ENCODE data around the gene STX19. TPM values are rescaled to one million over a fixed set of nuclear protein-coding genes. Genes with fewer than 3 reads are reported as not detected.

Gene STX19
- total and polyA plus RNA-seq, 2 of the 13 experiments (the other 11 are each of a cell fraction or from before 2014, with no cell fraction given): not detected

GRCh38 chr3:94062513-94063404 lies 34.4 kb upstream of the STX19 start, which contains the start of the genes DHFR2 and NSUN3 (continued):
- peak; percentile 26; the same call in 1 of the 2 replicates for TF ChIP-seq FOXP4 (CRISPR knock-in tag; IDR thresholded peaks at IDR 0.05)
- no peak for TF ChIP-seq ZNF607 (CRISPR knock-in tag; IDR thresholded peaks at IDR 0.05; ENCODE audit: borderline replicate concordance)
- no peak for TF ChIP-seq SMAD1 (CRISPR knock-in tag; IDR thresholded peaks at IDR 0.05; ENCODE audit: borderline replicate concordance, low read depth)
- peak; percentile 68 for TF ChIP-seq E2F1 (CRISPR knock-in tag; IDR thresholded peaks at IDR 0.05)
- peak; percentile 88 for TF ChIP-seq TFDP2 (CRISPR knock-in tag; IDR thresholded peaks at IDR 0.05)
- peak; percentile 13; the same call in 1 of the 2 replicates for TF ChIP-seq ZNF792 (CRISPR knock-in tag; IDR thresholded peaks at IDR 0.05)
- TF ChIP-seq ZNF549 (CRISPR knock-in tag; IDR thresholded peaks at IDR 0.05): no peak
- TF ChIP-seq ZNF891 (CRISPR knock-in tag; IDR thresholded peaks at IDR 0.05): peak; percentile 61; the same call in 1 of the 2 replicates
- peak; percentile 91 for TF ChIP-seq GABPB1 (CRISPR knock-in tag; IDR thresholded peaks at IDR 0.05)
- TF ChIP-seq SP1 (IDR thresholded peaks at IDR 0.05): 0 out of 2 replicates have a peak, but pooled peaks have one; percentile 11
- TF ChIP-seq SP1 (CRISPR knock-in tag; IDR thresholded peaks at IDR 0.05): 0 out of 2 replicates have a peak, but pooled peaks have one; percentile 41
- peak; percentile 80 for TF ChIP-seq ZBTB20 (CRISPR knock-in tag; IDR thresholded peaks at IDR 0.05; ENCODE audit: borderline replicate concordance, low read depth)
- TF ChIP-seq THAP11 (CRISPR knock-in tag; IDR thresholded peaks at IDR 0.05): peak; percentile 90
- TF ChIP-seq ZNF34 (CRISPR knock-in tag; IDR thresholded peaks at IDR 0.05; ENCODE audit: borderline replicate concordance): no peak
- peak; percentile 29; the same call in 1 of the 2 replicates for TF ChIP-seq MED1 (CRISPR knock-in tag; IDR thresholded peaks at IDR 0.05)
- peak; percentile 72 for TF ChIP-seq RBFOX2 (IDR thresholded peaks at IDR 0.05; ENCODE audit: low read depth, low read length)
- 0 out of 2 replicates have a peak, but pooled peaks have one; percentile 32 for TF ChIP-seq ZNF530 (CRISPR knock-in tag; IDR thresholded peaks at IDR 0.05; ENCODE audit: low read depth)
- peak; percentile 71 for TF ChIP-seq ZNF12 (CRISPR knock-in tag; IDR thresholded peaks at IDR 0.05)
- TF ChIP-seq ZNF563 (CRISPR knock-in tag; IDR thresholded peaks at IDR 0.05): peak; percentile 69; the same call in 1 of the 2 replicates
- TF ChIP-seq ARID4A (CRISPR knock-in tag; IDR thresholded peaks at IDR 0.05; ENCODE audit: borderline replicate concordance): peak; percentile 63; the same call in 1 of the 2 replicates
